Activated CD4-positive, alpha-beta T cell treated with anti-CD3 and anti-CD28 coated beads, Interleukin-2, amount 10 ng/mL, durations not matched to agents 24 days and 14 days (primary cell): ENCODE data around the gene FUT8. TPM values are rescaled to one million over a fixed set of nuclear protein-coding genes. Genes with fewer than 3 reads are reported as not detected.

Experiments used
- DNase-seq: peaks from one replicate; pipeline ENCODE4 v3.0.0; 2022
- H3K27ac Mint-ChIP-seq: one replicate; pipeline ENCODE4 v1.8.0; 2022; ENCODE audit warnings: mild to moderate bottlenecking, mixed read lengths
- H3K27me3 Mint-ChIP-seq: one replicate; pipeline ENCODE4 v1.8.0; 2022; ENCODE audit warnings: mixed read lengths
- H3K36me3 Mint-ChIP-seq: one replicate; pipeline ENCODE4 v1.8.0; 2022; ENCODE audit warnings: low read depth, mild to moderate bottlenecking, mixed read lengths
- H3K4me1 Mint-ChIP-seq: one replicate; pipeline ENCODE4 v1.8.0; 2021; ENCODE audit warnings: mixed read lengths
- H3K4me3 Mint-ChIP-seq: one replicate; pipeline ENCODE4 v1.8.0; 2022; ENCODE audit warnings: mild to moderate bottlenecking, moderate library complexity, mixed read lengths
- H3K9me3 Mint-ChIP-seq: one replicate; pipeline ENCODE4 v1.8.0; 2021; ENCODE audit warnings: mixed read lengths
- intact Hi-C: fragments of 100-400 bp; cut with micrococcal nuclease; formaldehyde crosslinking; loops from one replicate; pipeline ENCODE4 v1.15.1; 2023
- total RNA-seq: library from RNA; stranded (reverse); gene quantifications from 2 replicates; pipeline ENCODE4 v1.2.3, GENCODE V29; 2022

Gene FUT8
- total RNA-seq, 1 donor from 2014 or later = 137 TPM

DNA sequence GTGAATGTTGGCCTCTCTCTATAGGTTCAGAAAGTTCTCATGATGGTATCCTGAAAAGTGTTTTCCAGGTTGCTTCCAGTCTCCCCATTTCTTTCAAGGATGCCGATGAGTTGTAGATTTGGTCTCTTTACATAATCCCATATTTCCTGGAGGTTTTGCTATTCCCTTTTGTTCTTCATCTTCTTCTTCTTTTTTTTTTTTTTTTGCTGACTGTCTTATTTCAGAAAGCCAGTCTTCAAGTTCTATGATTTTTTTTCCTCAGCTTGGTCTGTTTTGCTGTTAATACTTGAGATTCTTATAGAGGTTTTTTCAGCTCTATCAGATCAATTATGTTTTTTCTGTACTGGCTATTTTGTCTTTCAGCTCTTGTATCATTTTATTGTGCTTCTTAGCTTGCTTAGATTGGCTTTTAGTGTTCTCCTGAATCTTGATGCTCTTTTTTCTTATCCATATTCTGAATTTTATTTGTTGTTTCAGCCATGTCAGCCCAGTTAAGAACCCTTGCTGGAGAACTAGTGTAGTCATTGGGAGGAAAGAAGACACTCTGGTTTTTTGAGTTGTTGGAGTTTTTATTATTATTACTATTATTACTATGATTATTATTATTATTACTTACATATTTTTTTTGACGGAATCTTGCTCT lies 124.4 kb downstream of the FUT8 start:
- intact Hi-C loops = no loop called here

DNA sequence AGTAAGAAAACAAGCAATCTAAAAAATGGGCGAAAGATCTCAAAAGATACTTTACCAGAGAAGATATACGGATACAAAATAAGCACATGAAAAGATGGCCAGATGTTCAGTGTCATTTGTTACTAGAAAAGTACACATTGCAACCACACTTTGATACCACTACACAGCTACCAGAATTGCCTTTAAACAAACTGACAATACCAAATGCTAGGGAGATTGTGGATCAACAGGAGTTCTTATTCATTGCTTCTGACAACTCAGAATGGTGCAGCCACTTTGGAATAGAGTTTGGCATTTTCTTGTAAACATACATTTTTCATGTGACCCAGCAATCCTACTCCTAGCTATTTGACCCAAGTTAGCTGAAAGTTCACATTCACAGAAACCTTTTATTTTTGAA lies 136.3 kb downstream of the FUT8 start:
- intact Hi-C loops = no loop called here
- H3K9me3 Mint-ChIP-seq = no peaks in the 10 kb centered on the region
- H3K27me3 Mint-ChIP-seq = no peaks in the 10 kb centered on the region
- H3K27ac Mint-ChIP-seq = no peak overlapping the region
- H3K4me1 Mint-ChIP-seq = peaks cover 11% of the 10 kb centered on the region
- no peak for DNase-seq
- no peak overlapping the region for H3K4me3 Mint-ChIP-seq
- H3K36me3 Mint-ChIP-seq = peaks cover 6% of the 10 kb centered on the region

More for the DNA sequence above, 124.4 kb downstream of the FUT8 start:
- peaks cover 7% of the 10 kb centered on the region for H3K36me3 Mint-ChIP-seq
- no peak overlapping the region for H3K27ac Mint-ChIP-seq
- no peaks in the 10 kb centered on the region for H3K4me1 Mint-ChIP-seq
- no peak overlapping the region for H3K4me3 Mint-ChIP-seq
- no peak for DNase-seq
- H3K27me3 Mint-ChIP-seq = no peaks in the 10 kb centered on the region
- no peaks in the 10 kb centered on the region for H3K9me3 Mint-ChIP-seq

DNA sequence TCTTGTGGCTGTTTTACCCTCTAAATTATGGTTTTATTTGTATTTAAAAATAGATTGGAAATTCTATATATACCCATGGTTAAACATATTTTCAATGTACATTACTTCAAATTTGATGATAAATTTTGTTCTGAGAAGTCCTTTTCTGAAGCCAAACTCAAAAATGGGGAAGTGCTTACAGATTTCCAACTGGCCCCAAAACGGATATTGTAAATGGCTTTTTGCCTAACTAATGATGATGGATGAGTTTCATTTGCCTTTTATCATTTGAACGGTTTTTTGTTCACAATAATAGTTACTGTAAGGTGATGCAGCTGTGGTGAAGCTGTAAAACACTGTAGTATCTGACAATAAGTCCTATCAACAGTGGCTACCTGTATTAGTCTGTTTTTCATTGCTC lies 136.9 kb downstream of the FUT8 start:
- Mint-ChIP-seq H3K27me3 (no peaks in the 10 kb centered on the region), H3K4me1 (peaks cover 11% of the 10 kb centered on the region), H3K36me3 (peaks cover 6% of the 10 kb centered on the region), H3K27ac (no peak overlapping the region), H3K4me3 (no peak overlapping the region), H3K9me3 (no peaks in the 10 kb centered on the region)
- intact Hi-C loops = no loop called here
- DNase-seq = no peak

DNA sequence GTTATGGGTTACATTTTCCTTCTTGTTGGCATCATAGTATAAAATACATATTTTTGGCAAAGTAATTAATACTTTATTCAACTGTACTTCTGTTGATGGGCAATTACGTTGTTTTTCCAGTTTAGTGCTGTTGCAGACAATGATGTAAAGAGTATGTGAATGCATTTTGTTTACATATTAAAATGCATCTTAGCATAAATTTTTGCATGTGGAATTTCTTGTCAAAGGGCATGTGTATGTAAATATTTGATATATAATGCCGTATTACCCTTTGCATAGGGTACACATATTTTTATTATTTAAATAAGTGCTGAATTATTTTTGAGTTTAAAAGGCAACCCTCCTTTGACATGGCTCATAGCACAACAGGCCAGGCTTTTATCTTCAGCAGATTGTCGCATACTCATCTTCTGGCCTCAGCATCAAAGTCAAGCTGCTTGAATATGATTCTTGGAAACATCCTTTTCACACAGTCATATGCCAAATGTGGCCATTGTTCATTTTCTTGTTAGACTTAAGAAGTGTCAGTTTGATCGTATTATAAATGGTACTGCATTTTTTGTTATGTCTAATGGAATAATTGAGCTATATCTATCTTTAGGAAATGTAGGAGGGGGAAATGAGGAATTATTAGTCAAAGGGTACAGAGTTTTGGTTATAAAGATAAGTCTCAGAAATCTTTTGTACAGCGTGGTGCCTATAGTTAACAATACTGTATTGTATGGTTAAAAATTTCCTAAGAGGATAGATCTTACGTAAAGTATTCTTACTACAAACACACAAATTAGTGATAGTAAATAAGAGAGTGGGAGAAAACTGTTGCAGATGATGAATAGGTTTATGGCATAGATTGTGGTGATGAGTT lies 138.5 kb downstream of the FUT8 start:
- H3K36me3 Mint-ChIP-seq = peaks cover 6% of the 10 kb centered on the region
- H3K4me3 Mint-ChIP-seq = no peak overlapping the region
- H3K27ac Mint-ChIP-seq = no peak overlapping the region
- no peaks in the 10 kb centered on the region for H3K9me3 Mint-ChIP-seq
- intact Hi-C loops = no loop called here
- peaks cover 11% of the 10 kb centered on the region for H3K4me1 Mint-ChIP-seq
- no peak for DNase-seq
- H3K27me3 Mint-ChIP-seq = no peaks in the 10 kb centered on the region

DNA sequence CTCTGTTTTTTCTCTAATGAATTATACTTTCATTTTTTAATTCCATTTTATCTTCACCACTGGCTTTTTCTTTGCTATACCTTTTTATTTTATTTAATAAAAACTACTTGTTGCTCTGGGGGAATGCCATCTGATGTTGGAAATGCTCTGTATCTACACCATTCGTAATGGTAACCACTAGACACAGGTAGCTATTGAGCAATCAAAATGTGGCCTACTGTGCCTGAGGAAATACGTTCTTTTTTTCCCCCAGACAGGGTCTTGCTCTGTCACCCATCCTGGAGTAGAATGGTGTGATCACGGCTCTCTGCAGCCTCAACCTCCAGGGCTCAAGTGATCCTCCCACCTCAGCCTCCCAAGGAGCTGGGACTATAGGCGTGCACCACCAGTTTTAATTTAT lies 140.2 kb downstream of the FUT8 start:
- no peaks in the 10 kb centered on the region for H3K9me3 Mint-ChIP-seq
- peaks cover 4% of the 10 kb centered on the region for H3K36me3 Mint-ChIP-seq
- peaks cover 11% of the 10 kb centered on the region for H3K4me1 Mint-ChIP-seq
- H3K4me3 Mint-ChIP-seq = no peak overlapping the region
- intact Hi-C loops = loop anchor here (2.0 kb wide), 1 partner anchor 14 kb away; no protein-coding TSS in a partner anchor
- no peak overlapping the region for H3K27ac Mint-ChIP-seq
- no peaks in the 10 kb centered on the region for H3K27me3 Mint-ChIP-seq
- DNase-seq = no peak

DNA sequence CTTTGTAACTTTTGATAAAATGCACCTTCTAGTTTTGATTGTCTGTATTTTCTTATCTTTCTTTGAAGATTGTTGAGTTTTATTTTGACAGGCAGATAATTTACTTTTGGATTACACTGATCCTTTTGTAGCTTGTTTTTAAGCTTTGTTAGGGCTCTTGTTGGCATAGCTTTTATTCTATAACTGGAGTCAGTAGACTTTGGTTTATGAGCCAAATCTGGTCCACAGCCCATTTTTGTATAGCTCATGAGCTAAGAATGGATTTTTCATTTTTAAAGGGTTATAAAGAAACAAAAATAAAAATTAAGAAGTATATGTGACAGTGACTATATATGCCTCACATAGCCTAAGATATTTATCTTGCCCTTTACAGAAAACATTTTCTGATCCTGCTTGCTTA lies 142.3 kb downstream of the FUT8 start:
- no peaks in the 10 kb centered on the region for H3K27me3 Mint-ChIP-seq
- H3K9me3 Mint-ChIP-seq = no peaks in the 10 kb centered on the region
- H3K4me3 Mint-ChIP-seq = no peak overlapping the region
- no peaks in the 10 kb centered on the region for H3K36me3 Mint-ChIP-seq
- H3K27ac Mint-ChIP-seq = no peak overlapping the region
- DNase-seq = no peak
- intact Hi-C loops = no loop called here
- peaks cover 9% of the 10 kb centered on the region for H3K4me1 Mint-ChIP-seq

DNA sequence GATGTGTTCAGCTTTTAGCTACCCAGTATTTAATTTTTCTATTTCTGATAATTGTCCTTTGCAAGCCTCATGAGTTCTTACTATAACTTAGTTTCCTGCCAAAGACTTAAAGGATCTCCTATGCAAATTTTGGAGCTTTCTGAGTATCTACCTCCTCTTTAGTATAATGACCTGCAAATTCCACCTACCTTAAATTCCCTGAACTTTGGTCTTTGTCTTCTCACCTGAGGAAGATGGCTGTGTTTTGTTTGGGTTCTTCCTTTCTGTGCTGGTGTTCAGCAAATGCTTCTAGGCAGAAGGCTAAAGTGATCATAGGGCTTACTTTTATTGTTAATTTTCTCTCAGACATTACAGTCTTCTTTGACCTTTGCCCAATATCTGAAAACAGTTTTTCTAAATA lies 142.8 kb downstream of the FUT8 start:
- H3K4me3 Mint-ChIP-seq = no peak overlapping the region
- no peak for DNase-seq
- intact Hi-C loops = no loop called here
- no peaks in the 10 kb centered on the region for H3K36me3 Mint-ChIP-seq
- peaks cover 8% of the 10 kb centered on the region for H3K4me1 Mint-ChIP-seq
- H3K27me3 Mint-ChIP-seq = no peaks in the 10 kb centered on the region
- H3K9me3 Mint-ChIP-seq = no peaks in the 10 kb centered on the region
- H3K27ac Mint-ChIP-seq = no peak overlapping the region

DNA sequence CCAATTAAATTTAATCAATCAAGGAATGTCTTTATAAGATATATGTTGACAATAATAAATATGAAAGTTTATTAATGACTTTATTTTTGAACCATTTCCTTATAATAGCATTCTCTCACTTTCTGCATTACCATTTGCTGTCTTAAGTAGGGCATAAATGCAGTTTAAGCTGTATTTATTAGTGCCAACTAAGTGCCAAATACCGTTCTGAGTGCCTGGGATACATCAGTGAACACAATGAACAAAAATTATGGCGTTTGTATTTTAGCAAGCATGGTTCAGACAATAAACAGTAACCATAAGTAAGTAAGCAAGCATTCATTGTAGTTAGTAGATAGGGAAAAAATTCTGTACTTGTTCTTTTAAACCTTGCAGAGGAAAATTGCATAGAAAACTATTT lies 145.8 kb downstream of the FUT8 start:
- peaks cover 21% of the 10 kb centered on the region for H3K36me3 Mint-ChIP-seq
- intact Hi-C loops = no loop called here
- H3K27ac Mint-ChIP-seq = no peak overlapping the region
- peaks cover 4% of the 10 kb centered on the region for H3K9me3 Mint-ChIP-seq
- no peaks in the 10 kb centered on the region for H3K27me3 Mint-ChIP-seq
- peaks cover 8% of the 10 kb centered on the region for H3K4me1 Mint-ChIP-seq
- H3K4me3 Mint-ChIP-seq = no peak overlapping the region
- no peak for DNase-seq

DNA sequence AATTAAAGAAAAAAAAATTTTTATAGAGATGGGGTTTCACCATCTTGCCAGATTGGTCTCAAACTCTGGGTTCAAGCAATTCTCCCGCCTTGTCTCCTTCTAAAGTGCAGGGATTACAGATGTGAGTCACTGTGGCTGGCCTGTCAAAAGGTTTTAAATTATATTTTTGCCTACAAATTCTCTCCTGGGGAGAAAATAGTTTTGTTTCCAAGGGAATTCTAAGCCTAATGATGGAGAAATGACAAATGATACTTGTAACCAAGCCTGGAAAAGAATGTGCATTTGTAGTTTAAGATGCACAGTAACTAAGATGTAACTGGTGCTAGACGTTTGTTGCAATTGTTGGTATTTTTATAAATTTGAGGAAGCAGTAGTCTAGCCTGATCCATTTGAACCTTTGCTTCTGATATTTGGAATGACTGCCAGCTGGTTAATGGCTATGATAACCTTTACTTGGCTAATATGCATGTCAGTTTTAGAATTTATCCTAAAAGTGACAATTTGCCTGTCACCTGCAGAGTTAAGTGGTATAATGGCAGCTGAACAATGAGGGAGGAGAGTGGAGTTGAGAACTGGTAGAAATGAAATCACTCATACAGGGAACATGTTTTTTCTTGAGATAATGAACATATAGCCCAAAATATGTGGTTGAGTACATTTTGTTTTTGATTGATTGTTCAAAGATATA lies 148.0 kb downstream of the FUT8 start:
- intact Hi-C loops = no loop called here
- Mint-ChIP-seq H3K4me1 (peaks cover 15% of the 10 kb centered on the region), H3K27me3 (no peaks in the 10 kb centered on the region), H3K36me3 (peaks cover 34% of the 10 kb centered on the region), H3K9me3 (peaks cover 11% of the 10 kb centered on the region), H3K4me3 (no peak overlapping the region), H3K27ac (no peak overlapping the region)
- DNase-seq = no peak

DNA sequence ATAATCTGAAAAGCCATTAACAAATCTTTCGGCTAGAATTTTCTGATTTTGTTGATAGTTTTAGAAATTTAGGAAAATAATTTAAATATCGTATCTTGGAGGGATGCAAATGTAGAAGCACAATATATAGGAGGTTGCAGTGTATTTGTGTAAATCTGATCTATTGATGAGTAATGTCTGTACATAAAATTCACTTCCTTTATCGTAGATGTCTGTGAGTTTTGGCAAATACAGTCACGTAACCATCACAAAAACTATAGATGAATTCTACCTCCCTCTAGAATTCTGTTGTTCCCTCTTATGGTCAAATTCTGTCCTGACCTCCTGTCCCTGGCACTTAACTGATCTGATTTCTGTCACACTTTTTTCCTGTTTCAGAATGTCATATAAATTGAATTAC lies 151.8 kb downstream of the FUT8 start:
- H3K36me3 Mint-ChIP-seq = peaks cover 48% of the 10 kb centered on the region
- intact Hi-C loops = no loop called here
- no peak for DNase-seq
- no peak overlapping the region for H3K4me3 Mint-ChIP-seq
- H3K27ac Mint-ChIP-seq = no peak overlapping the region
- H3K9me3 Mint-ChIP-seq = peaks cover 15% of the 10 kb centered on the region
- no peaks in the 10 kb centered on the region for H3K27me3 Mint-ChIP-seq
- peaks cover 32% of the 10 kb centered on the region for H3K4me1 Mint-ChIP-seq

DNA sequence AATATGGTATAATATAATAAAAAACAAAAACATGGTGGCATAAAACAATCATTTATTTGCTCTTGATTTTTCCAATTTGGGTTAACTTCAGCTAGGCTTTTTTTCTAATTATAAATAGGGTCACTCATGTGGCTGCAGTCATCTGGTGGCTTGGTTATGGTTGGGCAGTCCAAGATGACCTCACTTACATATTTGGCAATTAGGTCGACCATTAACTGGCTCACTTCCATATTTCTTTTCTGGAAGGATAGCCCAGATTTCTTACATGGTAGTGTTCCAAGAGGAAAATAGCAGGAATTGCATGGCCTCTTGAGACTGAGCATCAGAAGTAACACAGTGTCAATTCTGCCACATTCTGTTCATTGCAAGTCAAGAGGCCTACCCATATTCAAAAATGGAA lies 153.4 kb downstream of the FUT8 start:
- Mint-ChIP-seq H3K9me3 (peaks cover 15% of the 10 kb centered on the region), H3K4me1 (peaks cover 28% of the 10 kb centered on the region), H3K4me3 (no peak overlapping the region), H3K27ac (peak overlapping the region; percentile 22), H3K27me3 (no peaks in the 10 kb centered on the region), H3K36me3 (peaks cover 48% of the 10 kb centered on the region)
- intact Hi-C loops = loop anchor here (2.0 kb wide), 1 partner anchor 13 kb away; no protein-coding TSS in a partner anchor
- no peak for DNase-seq

DNA sequence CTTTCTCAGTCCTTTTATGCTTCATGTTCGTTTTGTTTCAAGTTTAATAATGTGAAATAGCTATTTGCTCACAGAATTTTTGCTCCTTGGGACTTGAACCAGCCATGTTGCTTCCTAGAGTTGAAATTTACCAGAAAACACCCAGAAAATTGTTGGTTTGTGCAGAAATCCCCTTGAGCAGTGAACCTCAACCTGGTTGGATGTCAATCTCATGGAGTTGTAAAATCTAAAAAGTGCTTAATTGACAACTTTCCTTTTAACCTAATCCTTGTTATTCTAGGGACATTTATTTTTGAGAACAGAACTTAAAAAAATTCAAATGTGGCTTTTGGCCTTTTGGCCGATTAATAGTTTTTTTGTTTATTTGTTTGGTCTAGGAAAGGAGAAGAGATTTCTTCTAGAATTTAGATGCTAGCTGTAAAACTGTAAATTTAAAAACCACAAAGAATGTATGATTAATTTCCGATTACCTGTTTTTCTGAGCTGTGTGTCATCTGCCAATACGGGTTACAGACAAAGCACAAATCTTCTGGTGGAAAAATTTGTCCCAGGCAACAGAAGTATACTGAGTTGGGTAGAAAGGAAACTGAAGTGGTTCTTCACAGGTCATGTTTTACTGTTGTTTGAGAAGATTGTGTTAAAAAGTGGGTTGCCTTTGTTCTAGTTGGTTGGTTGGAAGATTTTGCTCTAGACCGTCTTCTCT lies 154.4 kb downstream of the FUT8 start:
- H3K4me1 Mint-ChIP-seq = peaks cover 28% of the 10 kb centered on the region
- H3K27ac Mint-ChIP-seq = peak overlapping the region; percentile 85
- no peaks in the 10 kb centered on the region for H3K27me3 Mint-ChIP-seq
- intact Hi-C loops = loop anchor here (2.0 kb wide), 1 partner anchor 14 kb away; no protein-coding TSS in a partner anchor
- H3K36me3 Mint-ChIP-seq = peaks cover 46% of the 10 kb centered on the region
- H3K4me3 Mint-ChIP-seq = peak overlapping the region; percentile 33
- peaks cover 15% of the 10 kb centered on the region for H3K9me3 Mint-ChIP-seq
- DNase-seq = no peak

DNA sequence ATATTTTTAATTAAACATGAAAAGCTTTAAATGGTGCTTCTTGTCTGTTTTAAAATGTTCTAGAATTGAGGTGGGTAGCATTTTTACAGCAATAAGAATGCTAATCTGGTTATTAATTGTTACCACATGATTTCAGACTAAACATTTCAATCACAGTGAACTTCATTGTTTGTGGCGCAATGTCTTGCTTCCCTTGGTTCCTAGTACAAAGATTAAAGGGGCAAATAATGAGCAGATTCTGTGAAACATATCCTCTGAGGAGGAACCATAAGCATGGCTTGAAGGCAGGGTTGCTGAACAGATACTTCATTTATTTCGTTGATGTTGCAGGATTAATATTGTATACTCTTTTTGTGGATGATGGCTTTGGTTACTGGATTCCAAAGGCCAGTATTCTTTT lies 162.1 kb downstream of the FUT8 start:
- peaks cover 14% of the 10 kb centered on the region for H3K4me1 Mint-ChIP-seq
- H3K9me3 Mint-ChIP-seq = no peaks in the 10 kb centered on the region
- intact Hi-C loops = no loop called here
- no peak for DNase-seq
- no peaks in the 10 kb centered on the region for H3K27me3 Mint-ChIP-seq
- H3K27ac Mint-ChIP-seq = no peak overlapping the region
- no peak overlapping the region for H3K4me3 Mint-ChIP-seq
- peaks cover 31% of the 10 kb centered on the region for H3K36me3 Mint-ChIP-seq
